PC-9 (cell line): Measurements from ENCODE around the gene ANO7.

Experiments used
- CTCF ChIP-seq: fragments of 200-600 bp; sonication (generic); conservative IDR thresholded peaks from 2 replicates; pipeline ENCODE4 v1.6.1; 2017; ENCODE audit warnings: mixed run types, antibody characterized with exemption, mild to moderate bottlenecking, moderate library complexity
- EZH2 ChIP-seq: fragments of 200-600 bp; sonication (generic); IDR thresholded peaks from 2 replicates; pipeline ENCODE4 v1.8.0; 2017; ENCODE audit warnings: antibody characterized with exemption, low read depth

- TF ChIP-seq CTCF (no peak), EZH2 (no peak)
Measured at GRCh38 chr2:241163601-241164118, 24.8 kb upstream of the ANO7 start.
